Activated CD4-positive, alpha-beta T cell treated with anti-CD3 and anti-CD28 coated beads, Interleukin-10, Interleukin-2, amounts not matched to agents 100 ng/mL and 50 ng/mL, durations not matched to agents 16 hours and 8 hours (primary cell): Measurements from ENCODE around the gene PRSS50.

Experiments
- DNase-seq: peaks from one replicate; pipeline ENCODE4 v3.0.0-alpha.2; 2020

PRSS50 gene

GRCh38 chr3:46725621-46726314, 8.1 kb upstream of the PRSS50 start:
- DNase-seq: no peak

DNA sequence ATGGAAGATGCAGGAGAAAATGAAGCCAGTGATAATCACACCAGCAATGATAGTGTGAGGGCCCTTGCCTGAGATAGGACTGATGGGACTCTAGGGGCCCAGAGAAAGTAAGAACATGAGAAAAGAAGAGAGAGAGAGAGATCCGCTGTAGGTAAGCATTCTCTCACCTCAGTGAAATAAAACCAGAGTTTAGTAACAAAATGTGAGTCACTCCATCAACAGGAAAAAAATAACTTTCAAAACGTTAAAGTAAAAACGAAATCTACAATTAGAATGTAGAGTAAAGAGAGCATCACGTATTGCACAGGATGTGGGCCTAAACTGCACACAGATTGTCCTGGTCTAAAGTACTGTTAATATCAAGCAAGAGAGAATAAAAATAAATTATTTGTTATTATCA, 6.8 kb upstream of the PRSS50 start:
- DNase-seq: peak; percentile 61

DNA sequence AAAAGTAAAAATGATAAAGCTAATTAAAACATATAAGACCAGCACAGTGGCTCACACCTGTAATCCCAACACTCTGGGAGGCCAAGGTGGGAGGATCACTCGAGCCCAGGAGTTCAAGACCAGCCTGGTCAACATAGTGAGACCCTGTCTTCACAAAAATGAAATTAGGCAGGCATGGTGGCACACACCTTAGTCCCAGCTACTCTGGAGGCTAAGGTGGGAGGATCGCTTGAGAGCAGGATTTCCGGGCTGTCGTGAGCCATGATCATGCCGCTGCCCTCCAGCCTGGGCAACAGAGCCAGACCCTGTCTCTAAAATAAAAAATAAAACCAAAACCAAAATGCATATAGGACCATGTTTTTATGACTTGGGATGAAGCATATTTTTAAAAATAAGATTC, 4.8 kb upstream of the PRSS50 start:
- DNase-seq: no peak

DNA sequence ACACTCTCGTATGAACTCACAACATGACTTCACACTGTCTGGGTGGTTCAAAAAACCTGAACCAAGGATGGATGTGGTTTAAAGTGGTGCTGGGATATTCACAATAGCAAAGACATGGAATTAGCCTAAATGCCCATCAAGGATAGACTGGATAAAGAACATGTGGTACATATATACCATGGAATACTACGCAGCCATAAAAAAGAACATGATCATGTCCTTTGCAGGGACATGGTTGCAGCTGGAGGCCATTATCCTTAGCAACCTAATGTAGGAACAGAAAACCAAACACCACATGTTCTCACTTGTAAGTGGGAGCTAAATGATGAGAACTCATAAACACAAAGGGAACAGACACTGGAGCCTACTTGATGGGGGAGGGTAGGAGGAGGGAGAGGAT, 3.3 kb upstream of the PRSS50 start:
- DNase-seq: no peak

DNA sequence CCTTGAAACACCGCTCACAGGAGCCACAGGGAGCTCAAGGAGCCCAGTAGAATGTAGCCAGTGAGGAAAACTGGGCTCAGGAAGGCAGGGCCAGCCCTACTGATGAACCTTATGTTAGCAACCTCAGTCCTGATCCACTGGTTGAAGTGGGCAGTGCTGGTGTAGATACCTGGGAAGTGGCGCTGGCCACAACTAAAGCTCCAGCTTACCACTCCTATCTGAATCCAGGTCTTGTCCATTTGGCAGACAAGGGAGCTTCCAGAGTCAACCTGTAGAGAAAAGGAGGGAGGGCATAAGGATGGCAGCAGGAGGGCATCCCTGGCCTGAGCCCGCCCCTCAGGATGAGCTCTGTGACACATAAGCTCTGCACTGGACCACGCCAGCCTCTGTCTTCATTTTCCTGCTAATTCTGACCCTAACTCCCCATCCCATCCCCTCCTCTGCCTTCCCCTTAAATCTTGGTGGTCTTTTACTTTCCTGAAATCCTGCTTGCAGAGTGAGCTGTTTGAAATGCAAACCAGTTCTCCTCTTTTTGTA, 2.1 kb upstream of the PRSS50 start:
- DNase-seq: no peak

GRCh38 chr3:46719044-46719565, 1.4 kb upstream of the PRSS50 start:
- DNase-seq: no peak

DNA sequence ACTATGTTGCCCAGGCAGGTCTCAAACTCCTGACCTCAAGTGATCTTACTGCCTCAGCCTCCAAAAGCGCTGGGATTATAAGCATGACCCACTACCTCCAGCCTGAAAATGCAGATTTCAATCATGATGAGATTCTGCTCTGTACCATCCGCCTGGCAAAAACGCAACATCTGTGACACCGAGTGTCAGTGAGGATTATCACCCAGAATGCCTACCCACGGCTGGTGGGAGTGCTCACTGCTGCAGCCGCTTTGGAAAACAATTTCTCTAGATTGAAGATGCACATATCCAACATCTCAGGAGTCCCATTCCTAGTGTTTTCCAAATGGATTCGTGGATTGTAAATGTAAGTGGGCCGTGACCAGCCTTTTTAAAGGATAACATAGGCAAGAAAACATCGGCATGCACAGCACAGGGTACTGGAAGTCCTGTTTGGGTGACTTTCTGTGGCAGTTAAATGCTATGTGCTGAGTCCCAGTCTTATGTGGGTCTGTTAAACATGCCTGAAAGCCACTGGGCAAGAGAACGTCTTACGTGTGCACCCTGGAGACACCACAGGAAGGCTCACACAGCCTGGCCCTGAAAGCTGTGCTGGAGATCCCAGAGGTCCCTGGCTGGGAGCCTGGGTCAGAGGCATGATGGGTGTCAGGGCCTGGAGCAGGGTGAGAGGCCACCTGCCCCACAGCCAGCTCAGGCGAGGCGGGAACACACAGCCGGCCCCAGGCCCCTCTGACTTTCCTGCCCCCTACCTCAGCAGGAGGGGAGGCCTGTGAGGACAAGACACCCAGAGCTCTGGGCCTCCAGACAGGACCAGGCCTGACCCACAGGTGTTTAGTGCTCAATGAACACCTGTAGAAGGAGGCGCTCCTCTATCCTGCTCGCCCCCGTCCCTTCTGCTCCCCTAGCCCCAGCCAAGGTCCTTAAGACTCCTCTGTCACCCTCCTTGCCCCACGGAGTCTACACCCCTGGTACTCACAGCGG, 918 bp downstream of the PRSS50 start:
- no peak for DNase-seq

GRCh38 chr3:46715507-46716175, 2.0 kb downstream of the PRSS50 start:
- DNase-seq: no peak

GRCh38 chr3:46714728-46715506, 2.8 kb downstream of the PRSS50 start:
- no peak for DNase-seq

- peak; percentile 74 for DNase-seq
Measured at GRCh38 chr3:46713898-46714552, 3.6 kb downstream of the PRSS50 start.

GRCh38 chr3:46713050-46713897, 4.4 kb downstream of the PRSS50 start:
- no peak for DNase-seq

- no peak for DNase-seq
Measured at GRCh38 chr3:46712191-46713049, 5.2 kb downstream of the PRSS50 start.

DNA sequence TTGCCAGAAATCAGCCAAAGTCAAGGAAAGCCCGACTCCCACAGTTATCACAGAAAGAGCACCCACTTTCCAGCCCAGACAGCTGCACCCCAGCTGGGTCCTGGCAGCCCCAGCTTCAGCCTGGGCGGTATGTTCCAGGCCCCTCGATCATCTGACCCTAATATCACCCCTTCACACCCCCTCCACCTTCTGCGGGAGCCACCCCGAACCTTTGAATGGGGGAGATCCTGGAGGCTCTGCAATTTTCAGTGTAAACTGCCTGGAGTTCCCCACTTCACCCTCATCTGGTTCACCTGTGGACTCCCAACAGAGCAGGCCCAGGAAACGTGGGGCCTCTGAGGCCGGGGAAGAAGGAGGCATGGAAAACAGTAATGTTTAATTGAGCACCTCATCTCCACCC, 5.9 kb downstream of the PRSS50 start:
- no peak for DNase-seq

DNA sequence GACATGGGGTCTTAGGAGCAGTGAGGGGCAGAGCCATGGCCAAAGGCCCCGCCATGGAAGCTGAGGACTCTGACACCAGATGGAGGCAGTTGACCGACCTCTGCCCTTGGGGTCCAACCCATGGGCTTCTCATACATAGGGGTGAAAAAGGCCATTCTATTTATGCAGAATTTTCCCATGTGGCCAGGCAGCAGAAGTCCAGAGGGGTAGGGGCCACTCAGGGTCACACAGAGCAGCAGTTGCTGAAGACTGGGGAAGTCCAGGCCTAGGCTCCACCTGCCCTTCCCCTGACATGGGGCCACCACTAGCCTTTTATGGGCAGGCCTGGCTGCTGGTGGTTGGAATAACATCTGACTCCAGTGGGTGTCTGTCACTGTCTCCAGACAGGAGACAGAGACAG, 6.4 kb downstream of the PRSS50 start:
- DNase-seq: no peak

DNA sequence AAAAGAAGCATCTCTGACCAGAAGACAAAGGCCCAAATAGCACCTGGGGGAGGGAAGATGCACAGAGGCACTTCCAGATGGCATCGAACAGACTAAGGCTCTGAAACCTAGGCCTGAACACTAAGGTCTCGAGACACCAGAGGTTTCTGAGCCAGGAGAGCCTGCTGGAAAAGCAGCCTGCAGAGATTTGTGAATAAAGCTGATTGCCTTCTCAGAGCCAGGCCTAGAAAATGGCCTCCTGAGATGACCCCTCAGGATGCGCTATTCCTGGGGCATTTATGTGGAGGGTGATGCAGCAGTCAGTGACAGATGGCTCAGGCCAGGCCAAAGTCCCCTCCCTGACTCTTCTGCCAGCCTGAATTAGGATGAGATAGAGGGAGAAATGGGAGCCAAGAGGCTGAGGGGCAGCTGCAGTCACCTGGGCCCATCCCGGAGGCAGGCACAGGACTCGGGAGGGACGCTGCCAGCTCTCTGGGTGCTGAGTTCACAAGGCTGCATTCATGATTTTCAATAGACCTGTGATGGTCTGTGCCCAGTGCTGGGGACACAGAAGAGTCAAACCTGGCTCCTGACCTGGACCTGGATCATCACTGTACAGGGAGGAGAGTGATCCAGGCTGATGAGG, 6.9 kb downstream of the PRSS50 start:
- no peak for DNase-seq

- no peak for DNase-seq
Measured at GRCh38 chr3:46710229-46710628, 7.4 kb downstream of the PRSS50 start.

DNA sequence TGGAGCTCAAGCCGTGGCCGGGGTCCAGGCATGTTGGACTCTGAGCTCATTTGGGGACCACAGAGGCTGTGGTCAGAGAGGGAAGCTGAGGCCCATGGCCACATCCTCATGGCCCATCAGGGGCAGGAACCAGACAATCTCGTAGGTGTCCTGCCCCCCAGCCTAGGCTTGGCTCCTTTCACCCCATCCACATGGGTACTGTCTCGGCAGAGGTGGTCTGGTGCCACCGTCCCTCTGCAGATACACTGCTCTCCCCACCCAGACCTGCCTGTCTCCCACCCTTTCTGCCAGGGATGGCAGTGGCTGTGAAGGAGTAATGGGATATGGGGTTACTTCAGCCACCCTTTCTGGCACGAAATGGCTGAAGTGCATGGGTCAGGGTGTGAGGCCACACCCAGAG, 7.9 kb downstream of the PRSS50 start:
- no peak for DNase-seq

DNA sequence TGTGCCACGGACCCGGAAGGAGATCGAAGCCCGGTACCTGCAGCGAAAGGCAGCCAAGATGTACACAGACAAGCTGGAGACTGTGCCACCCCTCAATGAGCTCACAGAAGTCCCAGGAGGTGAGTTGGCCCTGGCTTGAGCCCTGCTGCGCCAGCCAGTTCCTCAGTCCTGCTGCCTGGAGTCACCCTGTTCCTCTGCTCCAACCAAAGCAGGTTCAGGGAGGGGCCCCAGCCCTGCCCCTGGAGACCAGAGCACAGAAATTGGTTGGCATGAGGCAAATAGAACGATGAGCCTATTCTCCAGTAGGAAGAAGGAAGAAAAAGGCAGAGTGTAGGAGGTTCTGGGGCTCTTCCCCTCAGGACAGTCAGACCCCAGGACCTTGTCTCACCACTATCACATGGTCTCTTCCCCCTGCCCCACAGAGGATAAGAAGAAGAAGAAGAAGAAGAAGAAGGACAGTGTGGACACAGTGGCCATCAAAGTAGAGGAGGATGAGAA, 8.5 kb downstream of the PRSS50 start:
- DNase-seq: no peak
